GM18499 (cell line): ENCODE data around the gene HOXA13.

ENCODE experiments used
- ATAC-seq: cut with Tn5 transposase; IDR thresholded peaks from one replicate; pipeline ENCODE4 v1.9.1; 2021; ENCODE audit warnings: moderate number of reproducible peaks; ENCODE audit not compliant: insufficient read depth, unreplicated experiment

Gene HOXA13

GRCh38 chr7:27209933-27210440 is 10.1 kb upstream of the HOXA13 start:
- ATAC-seq = no peak

GRCh38 chr7:27208998-27209397 is 9.1 kb upstream of the HOXA13 start:
- ATAC-seq = no peak

- no peak for ATAC-seq
Observed at GRCh38 chr7:27207348-27207985, 7.6 kb upstream of the HOXA13 start.

GRCh38 chr7:27205325-27206280 is 5.7 kb upstream of the HOXA13 start:
- ATAC-seq = no peak

- ATAC-seq = no peak
Observed at GRCh38 chr7:27204851-27205322, 5.0 kb upstream of the HOXA13 start.

GRCh38 chr7:27203964-27204594 is 4.2 kb upstream of the HOXA13 start:
- no peak for ATAC-seq

GRCh38 chr7:27203365-27203953 is 3.6 kb upstream of the HOXA13 start:
- no peak for ATAC-seq

- no peak for ATAC-seq
Observed at GRCh38 chr7:27202862-27203134, 2.9 kb upstream of the HOXA13 start.

GRCh38 chr7:27202018-27202861 is 2.3 kb upstream of the HOXA13 start:
- ATAC-seq = no peak

- ATAC-seq = no peak
Observed at GRCh38 chr7:27201580-27202017, 1.7 kb upstream of the HOXA13 start.

GRCh38 chr7:27200761-27201579 is 1.1 kb upstream of the HOXA13 start:
- ATAC-seq = no peak

- no peak for ATAC-seq
Observed at GRCh38 chr7:27198871-27199801, 755 bp downstream of the HOXA13 start.

- no peak for ATAC-seq
Observed at GRCh38 chr7:27198138-27198841, 1.6 kb downstream of the HOXA13 start.

- ATAC-seq = no peak
Observed at GRCh38 chr7:27197137-27198042, 2.5 kb downstream of the HOXA13 start.

- no peak for ATAC-seq
Observed at GRCh38 chr7:27196287-27196767, 3.6 kb downstream of the HOXA13 start.
